ENCODE measurements around the gene MYO5B. TPM values are rescaled to one million over a fixed set of nuclear protein-coding genes. Genes with fewer than 3 reads are reported as not detected.

The MYO5B gene
- polyA plus RNA-seq, 1 donor from 2014 or later, result 0.42 TPM

- no peak overlapping the region for H3K4me3 ChIP-seq (ENCODE audit: low read length)
- H3K9me2 ChIP-seq (ENCODE audit: insufficient read depth, low read length), result no peaks in the 10 kb centered on the region
- no peaks in the 10 kb centered on the region for H4K20me1 ChIP-seq (ENCODE audit: insufficient read depth)
- no peak overlapping the region for H2AFZ ChIP-seq (ENCODE audit: low read depth, low read length)
- no peak for TF ChIP-seq CTCF (IDR thresholded peaks at IDR 0.05; ENCODE audit: poor library complexity, severe bottlenecking)
- TF ChIP-seq, protein P1, sequence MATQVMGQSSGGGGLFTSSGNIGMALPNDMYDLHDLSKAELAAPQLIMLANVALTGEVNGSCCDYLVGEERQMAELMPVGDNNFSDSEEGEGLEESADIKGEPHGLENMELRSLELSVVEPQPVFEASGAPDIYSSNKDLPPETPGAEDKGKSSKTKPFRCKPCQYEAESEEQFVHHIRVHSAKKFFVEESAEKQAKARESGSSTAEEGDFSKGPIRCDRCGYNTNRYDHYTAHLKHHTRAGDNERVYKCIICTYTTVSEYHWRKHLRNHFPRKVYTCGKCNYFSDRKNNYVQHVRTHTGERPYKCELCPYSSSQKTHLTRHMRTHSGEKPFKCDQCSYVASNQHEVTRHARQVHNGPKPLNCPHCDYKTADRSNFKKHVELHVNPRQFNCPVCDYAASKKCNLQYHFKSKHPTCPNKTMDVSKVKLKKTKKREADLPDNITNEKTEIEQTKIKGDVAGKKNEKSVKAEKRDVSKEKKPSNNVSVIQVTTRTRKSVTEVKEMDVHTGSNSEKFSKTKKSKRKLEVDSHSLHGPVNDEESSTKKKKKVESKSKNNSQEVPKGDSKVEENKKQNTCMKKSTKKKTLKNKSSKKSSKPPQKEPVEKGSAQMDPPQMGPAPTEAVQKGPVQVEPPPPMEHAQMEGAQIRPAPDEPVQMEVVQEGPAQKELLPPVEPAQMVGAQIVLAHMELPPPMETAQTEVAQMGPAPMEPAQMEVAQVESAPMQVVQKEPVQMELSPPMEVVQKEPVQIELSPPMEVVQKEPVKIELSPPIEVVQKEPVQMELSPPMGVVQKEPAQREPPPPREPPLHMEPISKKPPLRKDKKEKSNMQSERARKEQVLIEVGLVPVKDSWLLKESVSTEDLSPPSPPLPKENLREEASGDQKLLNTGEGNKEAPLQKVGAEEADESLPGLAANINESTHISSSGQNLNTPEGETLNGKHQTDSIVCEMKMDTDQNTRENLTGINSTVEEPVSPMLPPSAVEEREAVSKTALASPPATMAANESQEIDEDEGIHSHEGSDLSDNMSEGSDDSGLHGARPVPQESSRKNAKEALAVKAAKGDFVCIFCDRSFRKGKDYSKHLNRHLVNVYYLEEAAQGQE (IDR thresholded peaks at IDR 0.05; ENCODE audit: borderline replicate concordance), result no peak
- TF ChIP-seq MXI1 (conservative IDR thresholded peaks at IDR 0.05; ENCODE audit: poor library complexity, severe bottlenecking), result no peak
- TF ChIP-seq EZH2 (IDR thresholded peaks at IDR 0.05; ENCODE audit: borderline replicate concordance, insufficient read depth, low read length, poor library complexity, severe bottlenecking), result no peak
- TF ChIP-seq POLR2AphosphoS5 (IDR thresholded peaks at IDR 0.05), result no peak
- TF ChIP-seq RAD21 (conservative IDR thresholded peaks at IDR 0.05), result no peak
- no peak for TF ChIP-seq EP300 (conservative IDR thresholded peaks at IDR 0.05; ENCODE audit: poor library complexity, severe bottlenecking)
- no peak for TF ChIP-seq TAF1 (IDR thresholded peaks at IDR 0.05; ENCODE audit: low read depth)
- no peak for TF ChIP-seq SMC3 (conservative IDR thresholded peaks at IDR 0.05; ENCODE audit: poor library complexity)
- H3K9ac ChIP-seq (ENCODE audit: low read length), result no peak overlapping the region
- no peak overlapping the region for H3K27ac ChIP-seq (ENCODE audit: low read length)
- H3K79me2 ChIP-seq (replicated peaks; ENCODE audit: insufficient read depth, low read length), result no peaks in the 10 kb centered on the region
- H3F3A ChIP-seq (ENCODE audit: insufficient read depth, low read length, poor library complexity, severe bottlenecking), result no peaks in the 10 kb centered on the region
- no peaks in the 10 kb centered on the region for H3K9me3 ChIP-seq (ENCODE audit: low read length)
- H3K4me2 ChIP-seq (ENCODE audit: low read length), result no peak overlapping the region
- H3K27me3 ChIP-seq (ENCODE audit: insufficient read depth, low read depth, low read length), result no peaks in the 10 kb centered on the region
- H3K36me3 ChIP-seq (ENCODE audit: insufficient read depth, low read length), result no peaks in the 10 kb centered on the region
Measured at GRCh38 chr18:49910019-49910418, 284.9 kb downstream of the MYO5B start.

DNA sequence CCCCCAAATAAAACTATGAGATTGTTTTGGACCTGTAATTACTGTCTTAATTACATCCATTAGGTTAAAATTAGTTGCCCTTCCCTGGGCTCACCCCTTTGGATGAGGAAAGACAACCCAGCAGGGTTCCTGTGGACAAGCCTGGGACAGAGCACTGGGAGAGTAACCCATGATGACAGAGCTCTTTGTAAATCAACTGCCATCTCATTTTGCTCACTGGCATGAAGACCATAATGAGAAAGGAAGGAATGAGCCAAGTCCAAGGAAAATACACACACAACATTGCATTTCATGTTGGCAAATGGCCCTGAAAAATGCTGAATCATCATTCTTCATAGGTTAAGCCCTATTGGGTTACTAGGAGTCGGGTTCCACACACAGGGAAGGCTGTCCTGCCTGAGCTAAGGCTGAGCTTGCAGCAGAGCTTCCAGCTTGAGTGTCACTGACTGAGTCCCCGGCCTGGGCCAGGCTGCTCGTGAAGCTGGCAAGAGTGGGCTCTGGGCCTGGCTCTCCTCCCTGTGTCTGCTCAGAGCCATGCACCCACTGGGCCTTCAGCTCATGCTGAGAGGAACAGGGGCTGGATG lies 287.5 kb downstream of the MYO5B start:
- Histone ChIP-seq H3K4me2 (ENCODE audit: low read length) (no peak overlapping the region), H3F3A (ENCODE audit: insufficient read depth, low read length, poor library complexity, severe bottlenecking) (no peaks in the 10 kb centered on the region), H3K79me2 (replicated peaks; ENCODE audit: insufficient read depth, low read length) (no peaks in the 10 kb centered on the region), H3K9me3 (ENCODE audit: low read length) (no peaks in the 10 kb centered on the region), H3K9ac (ENCODE audit: low read length) (no peak overlapping the region), H3K4me3 (ENCODE audit: low read length) (no peak overlapping the region), H3K27ac (ENCODE audit: low read length) (no peak overlapping the region), H3K9me2 (ENCODE audit: insufficient read depth, low read length) (no peaks in the 10 kb centered on the region), H3K36me3 (ENCODE audit: insufficient read depth, low read length) (no peaks in the 10 kb centered on the region), H3K27me3 (ENCODE audit: insufficient read depth, low read depth, low read length) (no peaks in the 10 kb centered on the region), H2AFZ (ENCODE audit: low read depth, low read length) (no peak overlapping the region), H4K20me1 (ENCODE audit: insufficient read depth) (no peaks in the 10 kb centered on the region)
- TF ChIP-seq, protein P1 (IDR thresholded peaks at IDR 0.05; ENCODE audit: borderline replicate concordance), result no peak
- TF ChIP-seq MXI1 (conservative IDR thresholded peaks at IDR 0.05; ENCODE audit: poor library complexity, severe bottlenecking) (no peak), POLR2AphosphoS5 (IDR thresholded peaks at IDR 0.05) (no peak), EZH2 (IDR thresholded peaks at IDR 0.05; ENCODE audit: borderline replicate concordance, insufficient read depth, low read length, poor library complexity, severe bottlenecking) (no peak)
